HepG2 (cell line): Measurements from ENCODE around the gene GAPDH. TPM values are rescaled to one million over a fixed set of nuclear protein-coding genes. Genes with fewer than 3 reads are reported as not detected.

Experiments used
- BHLHE40 ChIP-seq: IDR thresholded peaks from 2 replicates; pipeline ENCODE4 v1.6.1; 2011; ENCODE audit warnings: low read length, improper control_type of control experiment
- CC2D1A ChIP-seq: sonication (generic); formaldehyde crosslinking; IDR thresholded peaks from 2 replicates; pipeline ENCODE4 v1.8.1; 2023; ENCODE audit warnings: mild to moderate bottlenecking, missing genetic modification reagents
- HNRNPL ChIP-seq: fragments of 200-400 bp; formaldehyde crosslinking; IDR thresholded peaks from 2 replicates; pipeline ENCODE4 v1.6.1; 2017; ENCODE audit warnings: mild to moderate bottlenecking, low read depth, low read length
- HOXA5 ChIP-seq: sonication (generic); formaldehyde crosslinking; IDR thresholded peaks from 2 replicates; pipeline ENCODE4 v1.4.0; 2020; ENCODE audit warnings: missing genetic modification reagents
- KLF16 ChIP-seq, 2 experiments: sonication (generic) in 1 of 2; formaldehyde crosslinking in 1 of 2; IDR thresholded peaks; 2 replicates each; pipeline versions ENCODE4 v1.6.1 to v1.8.0; 2016 to 2023; ENCODE audit warnings: missing genetic modification reagents in 2 of 2, missing compliant biosample characterization in 1 of 2
- NFYC ChIP-seq: IDR thresholded peaks from 2 replicates; pipeline ENCODE4 v1.6.1; 2016; ENCODE audit warnings: missing genetic modification reagents, missing compliant biosample characterization
- NONO ChIP-seq, 2 experiments: fragments of 450-650 bp in 1 of 2; sonication (generic) in 1 of 2; formaldehyde crosslinking in 1 of 2; IDR thresholded peaks in 1 of 2; conservative IDR thresholded peaks in 1 of 2; 2 replicates each; pipeline versions ENCODE4 v1.6.1 to v1.8.0; 2017 to 2022; ENCODE audit warnings: mild to moderate bottlenecking in 1 of 2, missing genetic modification reagents in 1 of 2, moderate library complexity in 1 of 2
- YEATS2 ChIP-seq: sonication (generic); formaldehyde crosslinking; IDR thresholded peaks from 2 replicates; pipeline ENCODE4 v1.4.0; 2020; ENCODE audit warnings: missing genetic modification reagents, borderline replicate concordance
- ZNF550 ChIP-seq: sonication (generic); formaldehyde crosslinking; IDR thresholded peaks from 2 replicates; pipeline ENCODE4 v1.4.0; 2020; ENCODE audit warnings: mild to moderate bottlenecking, missing genetic modification reagents, borderline replicate concordance
- ZNF75D ChIP-seq: sonication (generic); formaldehyde crosslinking; IDR thresholded peaks from 2 replicates; pipeline ENCODE4 v1.8.1; 2023; ENCODE audit warnings: missing genetic modification reagents, mild to moderate bottlenecking, borderline replicate concordance
- polyA plus RNA-seq, 8 experiments: library from polyadenylated mRNA; depleted of rRNA in 3 of 8; stranded (reverse) in 7 of 8; unstranded in 1 of 8; fragments of >200 nt; fragmentation: Illumina TruSeq in 4 of 8; extraction: Trizol in 4 of 8; gene quantifications; 2 replicates each; pipeline versions ENCODE4 v1.2.1 to v1.2.3, GENCODE V29; 2011 to 2016; ENCODE audit warnings: low read depth in 4 of 8, missing spikeins in 1 of 8, mixed read lengths in 1 of 8; ENCODE audit not compliant: insufficient read depth in 1 of 8
- total RNA-seq, 5 experiments: library from RNA; depleted of rRNA; stranded (reverse); fragments of >200 nt; fragmentation: Illumina TruSeq; extraction: Trizol; gene quantifications; 2 replicates each; pipeline ENCODE4 v1.2.3, GENCODE V29; 2016; ENCODE audit warnings: low read depth in 1 of 5
- TF ChIP-seq, protein P1 (sequence below): sonication (generic); formaldehyde crosslinking; IDR thresholded peaks from 2 replicates; pipeline ENCODE4 v1.4.0; 2020; ENCODE audit warnings: missing genetic modification reagents, borderline replicate concordance
- TF ChIP-seq, protein P2 (sequence below): sonication (generic); formaldehyde crosslinking; IDR thresholded peaks from 2 replicates; pipeline ENCODE4 v1.5.1; 2020; ENCODE audit warnings: missing genetic modification reagents, mild to moderate bottlenecking, borderline replicate concordance
- TF ChIP-seq, protein P3 (sequence below): sonication (generic); formaldehyde crosslinking; IDR thresholded peaks from 2 replicates; pipeline ENCODE4 v1.4.0; 2020; ENCODE audit warnings: mild to moderate bottlenecking, low read depth, missing genetic modification reagents
- TF ChIP-seq, protein P4 (sequence below): IDR thresholded peaks from 2 replicates; pipeline ENCODE4 v1.6.1; 2018; ENCODE audit warnings: missing genetic modification reagents, mild to moderate bottlenecking, missing compliant biosample characterization
- TF ChIP-seq, protein P5 (sequence below): sonication (generic); formaldehyde crosslinking; IDR thresholded peaks from 2 replicates; pipeline ENCODE4 v1.4.0; 2020; ENCODE audit warnings: mild to moderate bottlenecking, missing genetic modification reagents, borderline replicate concordance
- TF ChIP-seq, protein P6 (sequence below): sonication (generic); formaldehyde crosslinking; IDR thresholded peaks from 2 replicates; pipeline ENCODE4 v1.8.1; 2022; ENCODE audit warnings: mild to moderate bottlenecking, missing genetic modification reagents

Gene GAPDH
- total and polyA plus RNA-seq, 2 of the 13 experiments (the other 11 are each of a cell fraction or from before 2014, with no cell fraction given), result 3,038 to 12,722 TPM

DNA sequence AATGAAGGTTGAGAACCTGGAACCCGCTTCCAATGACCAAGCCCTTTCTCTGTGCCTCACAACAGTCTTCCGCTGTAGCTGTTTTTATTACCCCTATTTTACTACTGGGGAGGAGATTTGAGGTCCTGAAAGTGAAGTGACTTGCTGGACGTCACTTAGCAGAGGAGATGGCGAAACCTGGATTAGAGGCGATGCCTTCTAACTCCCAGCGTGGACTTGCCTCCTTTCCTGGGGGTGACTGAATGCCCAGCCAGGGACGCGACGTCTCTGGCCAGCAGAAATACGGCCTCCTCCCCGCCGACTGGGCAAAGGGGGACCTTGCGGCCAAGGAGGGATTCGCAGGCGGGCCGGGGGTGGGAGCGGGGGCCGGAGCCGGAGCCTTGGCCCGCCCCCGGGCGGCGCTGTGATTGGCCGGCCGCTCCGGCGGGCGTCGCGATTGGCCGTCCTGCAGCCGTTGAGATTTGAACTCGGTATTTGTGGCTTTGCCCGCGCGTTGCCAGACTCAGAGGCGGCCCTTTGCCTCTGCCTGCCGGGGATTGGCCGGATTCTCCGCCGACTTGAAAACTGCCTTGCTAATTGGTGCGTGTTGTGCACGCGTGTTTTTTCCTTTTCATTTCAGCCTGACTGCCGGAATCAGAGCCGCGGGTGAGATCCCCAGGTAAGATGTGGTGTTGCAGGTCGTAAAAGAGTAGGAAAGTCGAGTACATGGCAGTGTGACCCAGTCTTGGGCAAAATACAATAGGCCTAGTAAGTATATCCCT, 40.6 kb upstream of the GAPDH start, which contains the start of gene NCAPD2 (continued):
- TF ChIP-seq, protein P1, sequence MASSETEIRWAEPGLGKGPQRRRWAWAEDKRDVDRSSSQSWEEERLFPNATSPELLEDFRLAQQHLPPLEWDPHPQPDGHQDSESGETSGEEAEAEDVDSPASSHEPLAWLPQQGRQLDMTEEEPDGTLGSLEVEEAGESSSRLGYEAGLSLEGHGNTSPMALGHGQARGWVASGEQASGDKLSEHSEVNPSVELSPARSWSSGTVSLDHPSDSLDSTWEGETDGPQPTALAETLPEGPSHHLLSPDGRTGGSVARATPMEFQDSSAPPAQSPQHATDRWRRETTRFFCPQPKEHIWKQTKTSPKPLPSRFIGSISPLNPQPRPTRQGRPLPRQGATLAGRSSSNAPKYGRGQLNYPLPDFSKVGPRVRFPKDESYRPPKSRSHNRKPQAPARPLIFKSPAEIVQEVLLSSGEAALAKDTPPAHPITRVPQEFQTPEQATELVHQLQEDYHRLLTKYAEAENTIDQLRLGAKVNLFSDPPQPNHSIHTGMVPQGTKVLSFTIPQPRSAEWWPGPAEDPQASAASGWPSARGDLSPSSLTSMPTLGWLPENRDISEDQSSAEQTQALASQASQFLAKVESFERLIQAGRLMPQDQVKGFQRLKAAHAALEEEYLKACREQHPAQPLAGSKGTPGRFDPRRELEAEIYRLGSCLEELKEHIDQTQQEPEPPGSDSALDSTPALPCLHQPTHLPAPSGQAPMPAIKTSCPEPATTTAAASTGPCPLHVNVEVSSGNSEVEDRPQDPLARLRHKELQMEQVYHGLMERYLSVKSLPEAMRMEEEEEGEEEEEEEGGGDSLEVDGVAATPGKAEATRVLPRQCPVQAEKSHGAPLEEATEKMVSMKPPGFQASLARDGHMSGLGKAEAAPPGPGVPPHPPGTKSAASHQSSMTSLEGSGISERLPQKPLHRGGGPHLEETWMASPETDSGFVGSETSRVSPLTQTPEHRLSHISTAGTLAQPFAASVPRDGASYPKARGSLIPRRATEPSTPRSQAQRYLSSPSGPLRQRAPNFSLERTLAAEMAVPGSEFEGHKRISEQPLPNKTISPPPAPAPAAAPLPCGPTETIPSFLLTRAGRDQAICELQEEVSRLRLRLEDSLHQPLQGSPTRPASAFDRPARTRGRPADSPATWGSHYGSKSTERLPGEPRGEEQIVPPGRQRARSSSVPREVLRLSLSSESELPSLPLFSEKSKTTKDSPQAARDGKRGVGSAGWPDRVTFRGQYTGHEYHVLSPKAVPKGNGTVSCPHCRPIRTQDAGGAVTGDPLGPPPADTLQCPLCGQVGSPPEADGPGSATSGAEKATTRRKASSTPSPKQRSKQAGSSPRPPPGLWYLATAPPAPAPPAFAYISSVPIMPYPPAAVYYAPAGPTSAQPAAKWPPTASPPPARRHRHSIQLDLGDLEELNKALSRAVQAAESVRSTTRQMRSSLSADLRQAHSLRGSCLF (CRISPR knock-in tag), result no peak
- TF ChIP-seq NFYC (CRISPR knock-in tag) (peak; percentile 86), CC2D1A (CRISPR knock-in tag) (no peak), ZNF550 (CRISPR knock-in tag) (no peak), BHLHE40 (no peak), YEATS2 (0 out of 2 replicates have a peak, but pooled peaks have one; percentile 17), KLF16 (CRISPR knock-in tag; IDR thresholded peaks at IDR 0.05) (no peak), HOXA5 (CRISPR knock-in tag) (peak; percentile 83), HNRNPL (0 out of 2 replicates have a peak, but pooled peaks have one; percentile 1), ZNF75D (no peak), NONO (IDR thresholded peaks at IDR 0.05) (no peak), NONO (CRISPR knock-in tag; conservative IDR thresholded peaks at IDR 0.05) (peak; percentile 60)
- TF ChIP-seq, protein P2, sequence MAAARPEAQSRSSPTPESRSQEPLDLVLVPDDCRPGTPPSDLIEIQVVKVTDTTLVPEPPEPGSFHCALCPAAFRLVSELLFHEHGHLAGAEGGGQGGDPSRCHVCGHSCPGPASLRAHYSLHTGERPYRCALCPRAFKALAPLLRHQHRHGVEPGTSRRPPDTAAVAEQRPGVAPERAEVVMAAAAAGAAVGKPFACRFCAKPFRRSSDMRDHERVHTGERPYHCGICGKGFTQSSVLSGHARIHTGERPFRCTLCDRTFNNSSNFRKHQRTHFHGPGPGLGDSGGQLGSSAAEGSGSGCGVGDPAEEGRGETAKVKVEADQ (CRISPR knock-in tag), result peak; percentile 56
- TF ChIP-seq, protein P3, sequence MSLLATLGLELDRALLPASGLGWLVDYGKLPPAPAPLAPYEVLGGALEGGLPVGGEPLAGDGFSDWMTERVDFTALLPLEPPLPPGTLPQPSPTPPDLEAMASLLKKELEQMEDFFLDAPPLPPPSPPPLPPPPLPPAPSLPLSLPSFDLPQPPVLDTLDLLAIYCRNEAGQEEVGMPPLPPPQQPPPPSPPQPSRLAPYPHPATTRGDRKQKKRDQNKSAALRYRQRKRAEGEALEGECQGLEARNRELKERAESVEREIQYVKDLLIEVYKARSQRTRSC, result no peak
- TF ChIP-seq, protein P4, sequence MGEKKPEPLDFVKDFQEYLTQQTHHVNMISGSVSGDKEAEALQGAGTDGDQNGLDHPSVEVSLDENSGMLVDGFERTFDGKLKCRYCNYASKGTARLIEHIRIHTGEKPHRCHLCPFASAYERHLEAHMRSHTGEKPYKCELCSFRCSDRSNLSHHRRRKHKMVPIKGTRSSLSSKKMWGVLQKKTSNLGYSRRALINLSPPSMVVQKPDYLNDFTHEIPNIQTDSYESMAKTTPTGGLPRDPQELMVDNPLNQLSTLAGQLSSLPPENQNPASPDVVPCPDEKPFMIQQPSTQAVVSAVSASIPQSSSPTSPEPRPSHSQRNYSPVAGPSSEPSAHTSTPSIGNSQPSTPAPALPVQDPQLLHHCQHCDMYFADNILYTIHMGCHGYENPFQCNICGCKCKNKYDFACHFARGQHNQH, result no peak
- TF ChIP-seq, protein P5, sequence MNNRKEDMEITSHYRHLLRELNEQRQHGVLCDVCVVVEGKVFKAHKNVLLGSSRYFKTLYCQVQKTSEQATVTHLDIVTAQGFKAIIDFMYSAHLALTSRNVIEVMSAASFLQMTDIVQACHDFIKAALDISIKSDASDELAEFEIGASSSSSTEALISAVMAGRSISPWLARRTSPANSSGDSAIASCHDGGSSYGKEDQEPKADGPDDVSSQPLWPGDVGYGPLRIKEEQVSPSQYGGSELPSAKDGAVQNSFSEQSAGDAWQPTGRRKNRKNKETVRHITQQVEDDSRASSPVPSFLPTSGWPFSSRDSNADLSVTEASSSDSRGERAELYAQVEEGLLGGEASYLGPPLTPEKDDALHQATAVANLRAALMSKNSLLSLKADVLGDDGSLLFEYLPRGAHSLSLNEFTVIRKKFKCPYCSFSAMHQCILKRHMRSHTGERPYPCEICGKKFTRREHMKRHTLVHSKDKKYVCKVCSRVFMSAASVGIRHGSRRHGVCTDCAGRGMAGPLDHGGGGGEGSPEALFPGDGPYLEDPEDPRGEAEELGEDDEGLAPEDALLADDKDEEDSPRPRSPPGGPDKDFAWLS (CRISPR knock-in tag), result no peak
- TF ChIP-seq, protein P6, sequence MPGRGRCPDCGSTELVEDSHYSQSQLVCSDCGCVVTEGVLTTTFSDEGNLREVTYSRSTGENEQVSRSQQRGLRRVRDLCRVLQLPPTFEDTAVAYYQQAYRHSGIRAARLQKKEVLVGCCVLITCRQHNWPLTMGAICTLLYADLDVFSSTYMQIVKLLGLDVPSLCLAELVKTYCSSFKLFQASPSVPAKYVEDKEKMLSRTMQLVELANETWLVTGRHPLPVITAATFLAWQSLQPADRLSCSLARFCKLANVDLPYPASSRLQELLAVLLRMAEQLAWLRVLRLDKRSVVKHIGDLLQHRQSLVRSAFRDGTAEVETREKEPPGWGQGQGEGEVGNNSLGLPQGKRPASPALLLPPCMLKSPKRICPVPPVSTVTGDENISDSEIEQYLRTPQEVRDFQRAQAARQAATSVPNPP, result peak; percentile 69; the same call in 1 of the 2 replicates
